ENCODE results near the gene KCNJ2. TPM values are rescaled to one million over a fixed set of nuclear protein-coding genes. Genes with fewer than 3 reads are reported as not detected.

KCNJ2 gene
- total and polyA plus RNA-seq, 3 experiments from 2014 or later: not detected

DNA sequence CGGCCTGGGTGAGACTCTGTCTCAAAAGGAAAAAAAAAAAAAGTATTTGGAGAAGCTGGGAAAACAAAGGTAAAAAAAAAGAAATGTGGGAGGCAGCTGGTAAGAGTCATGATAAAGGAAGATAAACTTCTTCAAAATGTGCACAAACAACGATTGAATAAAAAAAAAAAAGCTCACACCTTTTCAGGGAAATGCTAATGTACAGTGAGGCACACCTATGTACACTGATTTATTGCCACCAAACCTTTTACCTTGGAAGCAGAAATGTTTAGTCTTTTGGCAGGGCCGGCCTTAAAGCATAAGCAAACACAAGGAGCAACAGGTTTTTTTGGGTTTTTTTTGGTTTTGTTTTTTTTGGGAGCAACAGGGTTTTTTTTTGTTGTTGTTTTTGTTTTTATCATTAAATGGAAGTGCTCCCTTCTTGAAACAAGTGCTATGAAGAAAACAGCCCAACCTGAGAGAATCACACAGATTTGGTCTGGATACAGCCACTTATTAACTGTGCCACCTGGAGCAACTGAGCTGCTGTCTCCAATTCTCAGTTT, 29.8 kb upstream of the KCNJ2 start:
- no peaks in the 10 kb centered on the region for H3K4me1 ChIP-seq (ENCODE audit: insufficient read depth, low read length)
- no peaks in the 10 kb centered on the region for H3K9me3 ChIP-seq (ENCODE audit: low read length)
- DNase-seq: no peak
- POLR2A ChIA-PET: no interaction called here
- no peak overlapping the region for H3K27ac Mint-ChIP-seq
- CTCF ChIA-PET: interaction anchor here (1.6 kb wide), 1 partner anchor 9 kb away, joined by 3 read pairs; no protein-coding TSS in a partner anchor
- no peak overlapping the region for H3K4me3 ChIP-seq (ENCODE audit: low read length)
- H3K4me3 Mint-ChIP-seq: no peak overlapping the region
- no peaks in the 10 kb centered on the region for H3K9me3 Mint-ChIP-seq
- H3K27me3 Mint-ChIP-seq: no peaks in the 10 kb centered on the region
- H3K27ac ChIP-seq (ENCODE audit: low read depth, low read length): no peak overlapping the region
- H3K27me3 ChIP-seq (ENCODE audit: insufficient read depth, low read length, poor library complexity, severe bottlenecking): no peaks in the 10 kb centered on the region
- H3K36me3 Mint-ChIP-seq: no peaks in the 10 kb centered on the region
- peaks cover 6 to 18% (median 16%) of the 10 kb centered on the region in 3 donors for H3K4me1 Mint-ChIP-seq
- H3K36me3 ChIP-seq (ENCODE audit: insufficient read depth, low read length): no peaks in the 10 kb centered on the region

GRCh38 chr17:70144260-70144846, 25.0 kb upstream of the KCNJ2 start:
- no peak for DNase-seq
- no peaks in the 10 kb centered on the region for H3K36me3 Mint-ChIP-seq
- no peaks in the 10 kb centered on the region for H3K9me3 ChIP-seq (ENCODE audit: low read length)
- H3K27ac Mint-ChIP-seq: no peak overlapping the region
- no peak overlapping the region for H3K4me3 Mint-ChIP-seq
- H3K36me3 ChIP-seq (ENCODE audit: insufficient read depth, low read length): no peaks in the 10 kb centered on the region
- H3K9me3 Mint-ChIP-seq: no peaks in the 10 kb centered on the region
- ChIA-PET POLR2A (no interaction called here), CTCF (interaction anchor here (1.2 kb wide), 1 partner anchor 576 kb away, joined by 3 read pairs; no protein-coding TSS in a partner anchor)
- no peak overlapping the region for H3K27ac ChIP-seq (ENCODE audit: low read depth, low read length)
- H3K4me3 ChIP-seq (ENCODE audit: low read length): no peak overlapping the region
- H3K27me3 Mint-ChIP-seq: peaks cover 0 to 1% of the 10 kb centered on the region in 2 donors
- H3K4me1 ChIP-seq (ENCODE audit: insufficient read depth, low read length): no peaks in the 10 kb centered on the region
- no peaks in the 10 kb centered on the region for H3K27me3 ChIP-seq (ENCODE audit: insufficient read depth, low read length, poor library complexity, severe bottlenecking)
- H3K4me1 Mint-ChIP-seq: no peaks in the 10 kb centered on the region

GRCh38 chr17:70153210-70153609, 16.1 kb upstream of the KCNJ2 start:
- ChIA-PET CTCF (no interaction called here), POLR2A (no interaction called here)
- peaks cover 0 to 2% of the 10 kb centered on the region in 2 donors for H3K27me3 Mint-ChIP-seq

GRCh38 chr17:70157151-70157550, 12.2 kb upstream of the KCNJ2 start:
- no peaks in the 10 kb centered on the region for H3K27me3 ChIP-seq (ENCODE audit: insufficient read depth, low read length, poor library complexity, severe bottlenecking)
- H3K4me1 ChIP-seq (ENCODE audit: insufficient read depth, low read length): no peaks in the 10 kb centered on the region
- no peaks in the 10 kb centered on the region for H3K36me3 ChIP-seq (ENCODE audit: insufficient read depth, low read length)
- H3K27ac ChIP-seq (ENCODE audit: low read depth, low read length): no peak overlapping the region
- Mint-ChIP-seq H3K27ac (no peak overlapping the region), H3K9me3 (no peaks in the 10 kb centered on the region), H3K4me1 (no peaks in the 10 kb centered on the region), H3K4me3 (no peak overlapping the region), H3K36me3 (no peaks in the 10 kb centered on the region), H3K27me3 (peaks cover 0 to 1% of the 10 kb centered on the region in 2 donors)
- ChIA-PET POLR2A (no interaction called here), CTCF (no interaction called here)
- H3K4me3 ChIP-seq (ENCODE audit: low read length): no peak overlapping the region
- no peaks in the 10 kb centered on the region for H3K9me3 ChIP-seq (ENCODE audit: low read length)
- no peak for DNase-seq

More at GRCh38 chr17:70153210-70153609, 16.1 kb upstream of the KCNJ2 start:
- no peak for DNase-seq
- Histone ChIP-seq H3K4me3 (ENCODE audit: low read length) (no peak overlapping the region), H3K4me1 (ENCODE audit: insufficient read depth, low read length) (no peaks in the 10 kb centered on the region), H3K27ac (ENCODE audit: low read depth, low read length) (no peak overlapping the region), H3K36me3 (ENCODE audit: insufficient read depth, low read length) (no peaks in the 10 kb centered on the region), H3K9me3 (ENCODE audit: low read length) (no peaks in the 10 kb centered on the region), H3K27me3 (ENCODE audit: insufficient read depth, low read length, poor library complexity, severe bottlenecking) (no peaks in the 10 kb centered on the region)
- no peak overlapping the region for H3K27ac Mint-ChIP-seq
- no peak overlapping the region for H3K4me3 Mint-ChIP-seq
- no peaks in the 10 kb centered on the region for H3K4me1 Mint-ChIP-seq
- no peaks in the 10 kb centered on the region for H3K36me3 Mint-ChIP-seq
- H3K9me3 Mint-ChIP-seq: no peaks in the 10 kb centered on the region

- Histone ChIP-seq H3K36me3 (ENCODE audit: insufficient read depth, low read length) (no peaks in the 10 kb centered on the region), H3K27ac (ENCODE audit: low read depth, low read length) (no peak overlapping the region), H3K27me3 (ENCODE audit: insufficient read depth, low read length, poor library complexity, severe bottlenecking) (no peaks in the 10 kb centered on the region), H3K9me3 (ENCODE audit: low read length) (no peaks in the 10 kb centered on the region), H3K4me3 (ENCODE audit: low read length) (no peak overlapping the region), H3K4me1 (ENCODE audit: insufficient read depth, low read length) (no peaks in the 10 kb centered on the region)
- Mint-ChIP-seq H3K4me3 (no peak overlapping the region), H3K9me3 (no peaks in the 10 kb centered on the region), H3K27me3 (peaks cover under 1 to 1% of the 10 kb centered on the region in 2 donors), H3K36me3 (no peaks in the 10 kb centered on the region), H3K27ac (no peak overlapping the region), H3K4me1 (no peaks in the 10 kb centered on the region)
- no peak for DNase-seq
- POLR2A ChIA-PET: no interaction called here
- CTCF ChIA-PET: no interaction called here
Observed at GRCh38 chr17:70158180-70158579, 11.2 kb upstream of the KCNJ2 start.

DNA sequence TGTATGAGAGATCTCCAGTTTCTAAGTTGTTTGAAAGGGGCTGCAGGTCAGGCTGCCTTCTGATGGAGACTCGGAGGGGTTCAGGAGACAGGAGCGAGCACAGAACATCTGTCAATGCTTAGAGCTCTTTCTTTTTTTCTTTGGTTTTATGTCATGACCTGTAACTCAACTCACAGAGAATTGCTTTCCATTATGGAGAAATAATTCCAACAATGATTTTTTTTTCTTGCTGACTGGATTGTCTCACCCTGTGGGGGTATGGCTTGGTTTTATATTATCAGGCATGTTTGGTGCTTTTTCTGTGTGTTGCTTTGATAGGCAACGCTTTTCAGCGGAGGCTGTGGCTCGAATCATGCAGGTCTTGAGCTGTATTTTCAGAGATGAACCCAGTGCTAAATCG, 10.7 kb upstream of the KCNJ2 start:
- Mint-ChIP-seq H3K36me3 (no peaks in the 10 kb centered on the region), H3K4me3 (no peak overlapping the region), H3K27me3 (peaks cover 1 to 2% of the 10 kb centered on the region in 2 donors), H3K9me3 (no peaks in the 10 kb centered on the region), H3K4me1 (no peaks in the 10 kb centered on the region), H3K27ac (no peak overlapping the region)
- ChIA-PET POLR2A (no interaction called here), CTCF (no interaction called here)
- H3K4me1 ChIP-seq (ENCODE audit: insufficient read depth, low read length): no peaks in the 10 kb centered on the region
- H3K4me3 ChIP-seq (ENCODE audit: low read length): no peak overlapping the region
- no peaks in the 10 kb centered on the region for H3K27me3 ChIP-seq (ENCODE audit: insufficient read depth, low read length, poor library complexity, severe bottlenecking)
- H3K27ac ChIP-seq (ENCODE audit: low read depth, low read length): no peak overlapping the region
- H3K9me3 ChIP-seq (ENCODE audit: low read length): no peaks in the 10 kb centered on the region
- no peaks in the 10 kb centered on the region for H3K36me3 ChIP-seq (ENCODE audit: insufficient read depth, low read length)
- no peak for DNase-seq

- CTCF ChIA-PET: no interaction called here
- Histone ChIP-seq H3K27ac (ENCODE audit: low read depth, low read length) (no peak overlapping the region), H3K4me3 (ENCODE audit: low read length) (no peak overlapping the region), H3K27me3 (ENCODE audit: insufficient read depth, low read length, poor library complexity, severe bottlenecking) (no peaks in the 10 kb centered on the region), H3K36me3 (ENCODE audit: insufficient read depth, low read length) (no peaks in the 10 kb centered on the region), H3K9me3 (ENCODE audit: low read length) (no peaks in the 10 kb centered on the region), H3K4me1 (ENCODE audit: insufficient read depth, low read length) (no peaks in the 10 kb centered on the region)
- H3K9me3 Mint-ChIP-seq: no peaks in the 10 kb centered on the region
- no peak overlapping the region for H3K4me3 Mint-ChIP-seq
- POLR2A ChIA-PET: no interaction called here
- H3K4me1 Mint-ChIP-seq: no peaks in the 10 kb centered on the region
- peaks cover 1 to 9% of the 10 kb centered on the region in 2 donors for H3K27me3 Mint-ChIP-seq
- no peaks in the 10 kb centered on the region for H3K36me3 Mint-ChIP-seq
- no peak overlapping the region for H3K27ac Mint-ChIP-seq
- DNase-seq: no peak
Observed at GRCh38 chr17:70159980-70160379, 9.4 kb upstream of the KCNJ2 start.

DNA sequence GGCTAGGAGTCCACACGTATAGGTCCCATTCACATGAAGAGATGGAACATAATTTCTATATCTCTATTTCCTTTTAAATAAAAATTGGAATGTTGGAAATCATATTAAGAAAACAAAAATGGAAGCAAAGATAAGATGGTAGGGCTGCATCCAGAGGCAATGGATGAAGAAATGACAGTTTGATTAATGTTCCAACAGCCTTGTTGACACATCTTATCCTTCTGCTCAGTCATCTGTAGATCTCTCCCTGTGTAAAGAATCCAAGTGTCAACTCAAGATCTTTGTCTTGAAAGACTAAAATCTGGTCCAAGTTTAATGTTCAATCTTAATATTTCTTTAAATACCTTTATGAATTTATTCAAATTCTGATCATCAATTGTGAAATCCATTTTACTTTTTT, 7.8 kb upstream of the KCNJ2 start:
- no peak for DNase-seq
- Histone ChIP-seq H3K27ac (ENCODE audit: low read depth, low read length) (no peak overlapping the region), H3K36me3 (ENCODE audit: insufficient read depth, low read length) (no peaks in the 10 kb centered on the region), H3K27me3 (ENCODE audit: insufficient read depth, low read length, poor library complexity, severe bottlenecking) (no peaks in the 10 kb centered on the region), H3K4me3 (ENCODE audit: low read length) (no peak overlapping the region), H3K9me3 (ENCODE audit: low read length) (no peaks in the 10 kb centered on the region), H3K4me1 (ENCODE audit: insufficient read depth, low read length) (no peaks in the 10 kb centered on the region)
- H3K4me1 Mint-ChIP-seq: no peaks in the 10 kb centered on the region
- H3K27me3 Mint-ChIP-seq: peaks cover 1 to 16% of the 10 kb centered on the region in 2 donors
- H3K27ac Mint-ChIP-seq: no peak overlapping the region
- H3K9me3 Mint-ChIP-seq: no peaks in the 10 kb centered on the region
- ChIA-PET POLR2A (no interaction called here), CTCF (no interaction called here)
- H3K4me3 Mint-ChIP-seq: no peak overlapping the region
- H3K36me3 Mint-ChIP-seq: no peaks in the 10 kb centered on the region
